ENCODE data around the gene DIP2C. TPM values are rescaled to one million over a fixed set of nuclear protein-coding genes. Genes with fewer than 3 reads are reported as not detected.
A peak's percentile ranks its signal among the peaks of the same experiment; 100 is the strongest.

Gene DIP2C
- total RNA-seq, 2 donors from 2014 or later: 13.0 to 13.7 TPM

DNA sequence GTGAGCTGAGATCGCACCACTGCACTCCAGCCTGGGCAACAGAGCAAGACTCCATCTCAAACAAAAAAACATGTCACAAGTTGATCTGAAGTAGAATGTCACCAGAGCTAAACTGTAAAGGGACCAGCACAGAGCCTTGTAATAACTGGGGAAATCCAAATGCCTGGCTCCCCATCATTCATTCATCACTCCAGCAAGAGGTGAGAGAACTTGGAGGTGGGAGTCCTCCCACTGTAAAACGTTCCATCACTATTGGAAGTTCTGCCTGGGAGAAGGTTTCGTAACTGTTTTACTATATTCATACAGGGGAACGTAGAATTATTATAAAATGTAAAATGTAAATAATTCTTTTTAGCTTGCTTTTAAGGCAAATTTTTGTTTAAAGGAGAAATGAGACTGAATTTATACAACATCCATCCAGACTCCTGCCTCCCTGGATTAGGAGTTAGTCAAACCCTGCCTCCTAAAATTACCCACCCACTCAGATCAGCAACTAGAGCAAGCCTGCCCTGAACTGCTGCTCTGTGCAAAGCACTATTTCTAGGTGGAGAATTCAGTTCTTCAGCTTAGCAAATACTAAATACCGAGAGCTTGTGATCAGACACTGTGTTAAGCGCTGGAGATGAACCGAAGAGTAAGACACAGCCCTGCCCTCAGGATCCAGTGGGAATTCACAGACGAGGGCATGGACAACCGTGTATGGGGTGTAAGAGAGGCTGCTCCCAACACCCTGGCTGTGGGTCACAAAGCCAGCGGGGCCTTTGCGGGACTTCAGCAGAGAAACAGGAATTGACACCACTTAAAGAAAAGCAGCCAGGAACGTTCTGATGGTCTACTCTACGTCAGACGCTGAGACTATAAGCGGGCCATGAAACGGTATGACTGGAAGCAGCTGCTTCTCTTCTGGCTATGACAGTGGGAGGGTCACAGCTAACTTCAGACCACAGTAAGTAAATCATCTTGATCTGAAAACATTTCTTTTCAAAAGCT, 345.9 kb downstream of the DIP2C start:
- H3K4me3 ChIP-seq (ENCODE audit: low read length): no peak overlapping the region
- H3K27ac ChIP-seq (ENCODE audit: low read depth, low read length): no peak overlapping the region
- Mint-ChIP-seq H3K36me3 (ENCODE audit: low read depth) (peaks cover 40% of the 10 kb centered on the region), H3K9me3 (peaks cover 1% of the 10 kb centered on the region), H3K27ac (no peak overlapping the region), H3K4me3 (no peak overlapping the region), H3K27me3 (ENCODE audit: insufficient read depth) (no peaks in the 10 kb centered on the region), H3K4me1 (no peaks in the 10 kb centered on the region)
- 96% methylated on average over 13 to 15 of the region's 16 CpGs for WGBS, 2 experiments (ENCODE audit: insufficient coverage in 1 of 2, insufficient read length in 1 of 2)
- H3K27me3 ChIP-seq (ENCODE audit: control insufficient read depth, insufficient read depth, low read length, poor library complexity, severe bottlenecking): no peaks in the 10 kb centered on the region
- TF ChIP-seq, protein P1, sequence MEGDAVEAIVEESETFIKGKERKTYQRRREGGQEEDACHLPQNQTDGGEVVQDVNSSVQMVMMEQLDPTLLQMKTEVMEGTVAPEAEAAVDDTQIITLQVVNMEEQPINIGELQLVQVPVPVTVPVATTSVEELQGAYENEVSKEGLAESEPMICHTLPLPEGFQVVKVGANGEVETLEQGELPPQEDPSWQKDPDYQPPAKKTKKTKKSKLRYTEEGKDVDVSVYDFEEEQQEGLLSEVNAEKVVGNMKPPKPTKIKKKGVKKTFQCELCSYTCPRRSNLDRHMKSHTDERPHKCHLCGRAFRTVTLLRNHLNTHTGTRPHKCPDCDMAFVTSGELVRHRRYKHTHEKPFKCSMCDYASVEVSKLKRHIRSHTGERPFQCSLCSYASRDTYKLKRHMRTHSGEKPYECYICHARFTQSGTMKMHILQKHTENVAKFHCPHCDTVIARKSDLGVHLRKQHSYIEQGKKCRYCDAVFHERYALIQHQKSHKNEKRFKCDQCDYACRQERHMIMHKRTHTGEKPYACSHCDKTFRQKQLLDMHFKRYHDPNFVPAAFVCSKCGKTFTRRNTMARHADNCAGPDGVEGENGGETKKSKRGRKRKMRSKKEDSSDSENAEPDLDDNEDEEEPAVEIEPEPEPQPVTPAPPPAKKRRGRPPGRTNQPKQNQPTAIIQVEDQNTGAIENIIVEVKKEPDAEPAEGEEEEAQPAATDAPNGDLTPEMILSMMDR (conservative IDR thresholded peaks at IDR 0.05): no peak
- H3K9me3 ChIP-seq (ENCODE audit: control insufficient read depth, low read length): no peaks in the 10 kb centered on the region
- DNase-seq: peak; percentile 32
- H3K36me3 ChIP-seq (ENCODE audit: control insufficient read depth, insufficient read depth, low read length): peaks cover 20% of the 10 kb centered on the region
- H3K4me1 ChIP-seq (ENCODE audit: control insufficient read depth, insufficient read depth, low read length): no peaks in the 10 kb centered on the region
- H3K9ac ChIP-seq (ENCODE audit: extremely low read depth, low read length, poor library complexity, severe bottlenecking): no peak overlapping the region

DNA sequence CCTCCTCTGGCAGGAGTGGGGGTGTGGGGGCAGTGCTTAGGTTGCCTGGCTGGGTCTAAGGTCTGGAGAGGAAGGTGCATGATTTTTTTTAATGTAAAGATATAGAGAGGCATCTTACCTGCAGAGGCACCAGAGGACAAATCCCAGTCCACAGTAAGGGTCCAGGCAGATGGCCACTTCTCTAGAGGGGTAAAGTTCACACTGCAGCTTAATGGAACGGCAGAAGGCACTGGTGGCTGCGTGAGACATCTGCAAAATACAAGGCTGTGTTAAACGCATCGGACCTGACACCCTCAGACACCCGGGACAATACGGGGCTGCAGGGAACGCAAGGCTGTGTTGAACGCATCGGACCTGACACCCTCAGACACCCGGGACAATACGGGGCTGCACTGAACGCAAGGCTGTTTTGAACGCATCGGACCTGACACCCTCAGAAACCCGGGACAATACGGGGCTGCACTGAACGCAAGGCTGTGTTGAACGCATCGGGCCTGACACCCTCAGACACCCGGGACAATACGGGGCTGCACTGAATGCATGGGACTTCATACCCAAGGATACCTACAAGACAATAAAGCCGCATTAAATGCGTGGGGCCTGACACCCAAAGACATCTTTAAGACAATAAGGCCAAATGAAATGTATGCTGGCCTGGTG, 348.3 kb downstream of the DIP2C start:
- Mint-ChIP-seq H3K4me1 (no peaks in the 10 kb centered on the region), H3K27me3 (ENCODE audit: insufficient read depth) (no peaks in the 10 kb centered on the region), H3K4me3 (no peak overlapping the region), H3K27ac (peak overlapping the region; percentile 75), H3K36me3 (ENCODE audit: low read depth) (peaks cover 46% of the 10 kb centered on the region), H3K9me3 (no peaks in the 10 kb centered on the region)
- 95 to 97% methylated on average over 20 to 23 of the region's 23 CpGs for WGBS, 2 experiments (ENCODE audit: insufficient coverage in 1 of 2, insufficient read length in 1 of 2)
- Histone ChIP-seq H3K36me3 (ENCODE audit: control insufficient read depth, insufficient read depth, low read length) (peaks cover 39% of the 10 kb centered on the region), H3K4me3 (ENCODE audit: low read length) (no peak overlapping the region), H3K27ac (ENCODE audit: low read depth, low read length) (no peak overlapping the region), H3K9ac (ENCODE audit: extremely low read depth, low read length, poor library complexity, severe bottlenecking) (no peak overlapping the region), H3K27me3 (ENCODE audit: control insufficient read depth, insufficient read depth, low read length, poor library complexity, severe bottlenecking) (no peaks in the 10 kb centered on the region), H3K9me3 (ENCODE audit: control insufficient read depth, low read length) (no peaks in the 10 kb centered on the region), H3K4me1 (ENCODE audit: control insufficient read depth, insufficient read depth, low read length) (no peaks in the 10 kb centered on the region)
- TF ChIP-seq, protein P1 (conservative IDR thresholded peaks at IDR 0.05): no peak
- peak; percentile 28 for DNase-seq

DNA sequence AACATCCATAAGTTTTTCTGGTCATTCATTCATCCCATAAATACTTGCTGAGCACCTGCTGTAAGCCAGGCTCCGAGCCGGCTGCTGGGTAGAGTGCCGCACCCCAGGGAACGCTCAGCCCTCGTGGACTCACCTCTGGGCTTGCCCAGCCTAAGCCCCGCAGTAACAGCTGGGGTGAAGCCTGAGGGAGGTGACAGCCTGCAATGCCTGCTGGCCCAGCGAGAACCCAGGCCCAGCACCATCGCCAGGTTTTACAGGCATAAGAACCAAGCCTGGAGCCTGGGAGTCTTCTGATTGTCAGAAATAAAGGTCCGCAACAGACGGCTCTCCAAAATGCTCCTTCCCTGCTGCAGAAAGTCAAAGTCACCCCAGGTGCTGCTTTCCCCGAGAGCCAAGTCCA, 348.8 kb downstream of the DIP2C start:
- no peaks in the 10 kb centered on the region for H3K9me3 ChIP-seq (ENCODE audit: control insufficient read depth, low read length)
- TF ChIP-seq, protein P1 (conservative IDR thresholded peaks at IDR 0.05): no peak
- 95 to 98% methylated on average over 8 to 11 of the region's 11 CpGs for WGBS, 2 experiments (ENCODE audit: insufficient coverage in 1 of 2, insufficient read length in 1 of 2)
- peaks cover 44% of the 10 kb centered on the region for H3K36me3 ChIP-seq (ENCODE audit: control insufficient read depth, insufficient read depth, low read length)
- no peak overlapping the region for H3K9ac ChIP-seq (ENCODE audit: extremely low read depth, low read length, poor library complexity, severe bottlenecking)
- H3K4me1 Mint-ChIP-seq: no peaks in the 10 kb centered on the region
- H3K27ac ChIP-seq (ENCODE audit: low read depth, low read length): no peak overlapping the region
- no peak overlapping the region for H3K4me3 ChIP-seq (ENCODE audit: low read length)
- no peaks in the 10 kb centered on the region for H3K4me1 ChIP-seq (ENCODE audit: control insufficient read depth, insufficient read depth, low read length)
- H3K9me3 Mint-ChIP-seq: no peaks in the 10 kb centered on the region
- H3K4me3 Mint-ChIP-seq: no peak overlapping the region
- no peaks in the 10 kb centered on the region for H3K27me3 ChIP-seq (ENCODE audit: control insufficient read depth, insufficient read depth, low read length, poor library complexity, severe bottlenecking)
- H3K27me3 Mint-ChIP-seq (ENCODE audit: insufficient read depth): no peaks in the 10 kb centered on the region
- peaks cover 46% of the 10 kb centered on the region for H3K36me3 Mint-ChIP-seq (ENCODE audit: low read depth)
- H3K27ac Mint-ChIP-seq: peak overlapping the region; percentile 75
- DNase-seq: no peak
